Fibroblast of peridontal ligament (primary cell): Measurements from ENCODE around the gene PLEKHH2.
A peak's percentile ranks its signal among the peaks of the same experiment; 100 is the strongest.
"Not testable (repeated sequence)": the region's sequence is repeated elsewhere in the genome, so short reads cannot be mapped to it uniquely, and the experiment has no call there.

Experiments
- DNase-seq: peaks from one replicate; pipeline ENCODE4 v3.0.0-alpha.2; 2010; ENCODE audit errors: extremely low read depth

PLEKHH2 gene

DNA sequence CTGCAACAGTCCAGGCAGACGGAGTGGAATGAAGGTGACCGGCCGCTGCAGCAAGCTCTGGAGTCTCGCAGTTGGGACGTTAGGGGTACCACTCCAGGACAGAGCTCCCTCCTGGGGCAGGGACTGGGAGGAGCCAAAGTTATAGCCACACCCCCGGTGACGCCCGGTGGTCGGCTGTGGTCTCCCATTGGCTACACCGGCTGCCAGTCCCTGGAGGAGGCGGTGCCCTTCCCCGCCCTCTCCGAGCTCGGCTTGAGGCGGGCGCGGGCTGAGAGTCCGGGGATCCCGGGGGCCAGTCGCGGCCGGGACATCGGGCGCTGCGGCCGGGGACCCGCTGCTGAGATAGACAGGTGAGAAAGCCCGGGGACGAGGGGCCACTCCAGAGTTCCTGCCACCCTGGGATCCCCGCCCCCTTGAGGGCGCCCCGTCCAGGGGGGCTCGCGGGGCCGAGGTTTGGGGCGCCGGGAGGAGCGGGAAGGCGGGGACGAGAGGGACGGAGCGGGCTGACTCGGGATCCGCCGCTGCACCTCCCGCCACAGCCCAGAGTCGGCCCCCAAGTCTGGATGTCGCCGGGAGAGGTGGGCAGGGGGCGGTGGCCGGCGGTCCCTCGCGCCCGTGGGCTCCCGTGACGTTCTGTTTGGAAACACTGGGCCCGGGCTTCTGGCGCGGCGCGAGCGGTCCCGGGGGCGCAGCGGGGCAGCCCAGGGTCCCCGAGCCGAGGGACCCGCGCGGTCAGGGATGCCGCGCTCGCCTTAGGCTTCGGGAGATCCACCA is at the start of gene PLEKHH2:
Gene PLEKHH2 (plus strand): TSS at position 231 of the 774 bp plus-strand sequence. CDS start 7,414 bp downstream, outside the sequence.
- peak; percentile 71 for DNase-seq

DNA sequence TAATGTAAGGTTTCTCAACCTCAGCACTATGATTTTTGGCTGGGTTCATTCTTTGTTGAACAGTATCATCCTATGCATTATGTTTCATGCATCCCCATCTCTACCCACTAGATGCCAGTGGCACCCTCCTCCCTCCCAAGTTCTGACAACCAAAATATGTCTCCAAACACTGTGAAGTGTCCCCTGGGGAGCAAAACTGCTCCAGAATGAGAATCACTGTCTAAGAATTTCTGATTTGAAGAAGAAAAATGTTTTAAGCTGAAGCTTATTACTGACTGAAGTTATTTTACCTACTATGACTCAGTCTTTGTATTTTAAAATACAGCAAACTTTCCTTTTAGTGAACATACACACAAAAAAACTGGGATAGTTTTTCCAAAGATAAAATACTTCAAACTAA is 44.6 kb upstream of the PLEKHH2 start:
- DNase-seq: peak; percentile 32

DNA sequence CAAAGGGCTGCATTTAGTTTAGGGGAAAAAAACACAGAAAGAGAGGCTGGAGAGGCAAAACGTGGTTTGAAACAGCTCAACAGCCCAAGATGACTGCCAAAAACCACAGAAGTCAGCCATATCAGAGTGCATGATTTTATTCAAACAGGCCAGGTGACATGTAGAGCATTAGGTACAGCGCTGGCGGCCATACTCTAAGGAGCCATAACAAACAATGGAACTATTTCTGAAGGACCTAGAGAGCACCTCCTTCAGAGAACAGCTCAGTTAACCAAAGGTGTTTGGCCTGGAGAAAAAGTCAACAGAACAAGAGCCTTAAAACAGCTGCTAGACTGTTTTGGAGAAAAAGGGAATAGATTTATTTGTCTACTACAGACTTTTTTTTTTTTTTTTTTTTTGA is 43.8 kb upstream of the PLEKHH2 start:
- no peak for DNase-seq

DNA sequence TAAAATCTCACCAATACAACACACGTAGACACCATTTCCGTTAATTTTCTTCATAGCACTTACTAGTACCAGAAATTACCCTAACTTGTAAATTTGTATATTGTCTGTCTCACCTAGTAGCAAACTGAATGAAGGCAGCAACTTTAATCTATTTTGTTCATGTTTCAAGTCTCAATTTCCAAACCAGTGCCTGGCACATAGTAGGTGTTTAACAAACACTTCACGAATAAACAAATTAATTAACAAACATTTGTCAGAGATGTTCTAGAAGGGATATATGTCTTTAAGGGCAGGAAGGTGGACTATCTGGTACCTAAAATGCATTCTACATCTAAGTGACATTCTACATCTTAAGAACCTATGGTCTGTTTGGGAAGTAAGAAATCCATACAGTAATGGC is 42.2 kb upstream of the PLEKHH2 start:
- no peak for DNase-seq

DNA sequence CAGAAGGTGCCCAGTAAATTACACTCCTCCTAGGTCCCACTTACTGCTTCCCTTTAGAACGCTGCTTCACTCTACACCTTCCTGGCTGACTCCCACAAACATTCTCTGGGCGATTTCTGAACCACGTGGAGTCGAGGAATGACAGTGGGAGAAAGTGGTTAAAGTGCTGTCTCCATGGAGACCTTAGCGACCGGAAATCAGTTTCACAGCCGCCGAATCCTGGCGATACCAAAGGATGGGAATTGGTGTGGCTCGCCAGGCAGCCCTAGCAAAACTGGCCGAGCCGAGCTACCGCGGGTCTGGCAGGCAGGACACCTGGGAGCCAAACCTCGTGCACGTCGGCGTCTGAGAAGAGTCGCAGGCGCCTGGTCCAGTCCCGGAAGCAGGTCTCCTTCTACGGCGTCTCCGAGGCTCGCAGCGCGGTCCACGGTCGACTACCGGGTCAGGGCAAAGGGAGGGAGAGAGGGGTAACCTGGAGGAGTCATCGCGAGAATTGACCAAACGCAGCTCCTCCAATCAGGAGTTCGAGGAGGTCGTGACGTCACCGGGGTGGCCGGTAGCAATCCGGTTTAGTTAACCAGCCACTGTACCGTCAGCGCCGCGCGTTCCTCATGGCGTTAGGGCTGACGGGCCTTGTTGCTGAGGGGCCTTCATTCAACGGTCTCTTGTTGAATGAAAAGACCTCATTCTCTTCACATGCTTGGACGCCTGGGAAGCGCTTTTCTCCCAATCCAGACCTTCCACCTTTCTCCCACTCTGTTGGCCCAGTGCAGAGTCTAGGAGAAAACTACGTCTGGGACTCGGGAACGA is 41.3 kb upstream of the PLEKHH2 start, which contains the start of gene THADA:
Gene THADA (minus strand): TSS at position 436 of the 810 bp plus-strand sequence. CDS start 3,646 bp downstream, outside the sequence.
- DNase-seq: peak; percentile 100

DNA sequence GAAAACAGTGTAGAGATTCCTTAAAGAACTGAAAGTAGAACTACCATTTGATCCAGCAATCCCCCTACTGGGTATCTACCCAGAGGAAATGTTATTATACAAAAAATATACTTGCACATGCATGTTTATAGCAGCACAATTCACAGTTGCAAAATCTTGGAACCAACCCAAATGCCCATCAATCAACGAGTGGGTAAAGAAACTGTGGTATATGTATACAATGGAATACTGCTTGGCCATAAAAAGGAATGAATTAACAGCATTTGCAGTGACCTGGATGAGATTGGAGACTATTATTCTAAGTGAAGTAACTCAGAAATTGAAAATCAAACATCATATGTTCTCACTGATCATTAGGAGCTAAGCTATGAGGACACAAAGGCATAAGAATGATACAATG is 36.5 kb upstream of the PLEKHH2 start:
- DNase-seq: not testable (repeated sequence)

DNA sequence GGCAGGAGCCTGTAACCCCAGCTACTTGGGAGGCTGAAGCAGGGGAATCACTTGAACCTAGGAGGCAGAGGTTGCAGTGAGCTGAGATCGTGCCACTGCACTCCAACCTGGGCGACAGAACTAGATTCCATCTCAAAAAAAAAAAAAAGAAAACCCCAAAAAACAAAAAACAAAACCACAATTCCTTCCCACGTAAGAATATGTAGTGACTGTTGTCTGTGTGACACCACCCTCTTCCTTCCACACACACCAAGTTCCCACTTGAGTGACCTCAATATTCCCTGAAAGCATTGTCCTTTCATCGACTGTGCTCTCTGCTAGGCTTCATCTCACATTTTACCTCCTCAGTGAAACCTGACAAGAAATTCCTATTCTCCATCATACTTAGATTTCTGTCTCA is 32.4 kb upstream of the PLEKHH2 start:
- no peak for DNase-seq

DNA sequence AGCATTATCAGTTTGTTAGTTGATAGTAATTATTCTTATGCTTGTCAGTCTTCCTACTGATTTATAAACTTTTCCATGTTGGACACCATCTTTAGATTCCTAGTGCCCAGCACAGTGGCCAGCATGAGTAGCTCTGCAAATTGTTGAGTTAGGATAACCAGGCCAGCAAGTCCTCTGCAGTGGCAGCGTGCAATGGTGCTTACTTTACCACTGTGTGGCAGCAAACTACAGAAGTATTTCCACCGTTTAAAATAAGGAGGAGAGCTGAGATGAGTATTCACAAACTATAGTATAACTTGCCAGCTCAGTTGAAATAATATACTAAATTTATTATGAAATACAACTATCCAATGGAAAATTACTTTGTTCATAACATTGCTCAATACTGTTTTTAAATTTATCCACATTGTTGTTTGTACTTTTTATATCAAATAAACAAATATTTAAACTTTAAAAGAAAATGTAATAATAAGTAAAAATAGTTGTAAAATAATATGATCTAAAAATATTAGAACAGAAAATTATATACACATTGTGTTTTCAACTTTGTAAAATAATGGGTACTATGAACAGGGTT is 31.9 kb upstream of the PLEKHH2 start:
- peak; percentile 65 for DNase-seq

DNA sequence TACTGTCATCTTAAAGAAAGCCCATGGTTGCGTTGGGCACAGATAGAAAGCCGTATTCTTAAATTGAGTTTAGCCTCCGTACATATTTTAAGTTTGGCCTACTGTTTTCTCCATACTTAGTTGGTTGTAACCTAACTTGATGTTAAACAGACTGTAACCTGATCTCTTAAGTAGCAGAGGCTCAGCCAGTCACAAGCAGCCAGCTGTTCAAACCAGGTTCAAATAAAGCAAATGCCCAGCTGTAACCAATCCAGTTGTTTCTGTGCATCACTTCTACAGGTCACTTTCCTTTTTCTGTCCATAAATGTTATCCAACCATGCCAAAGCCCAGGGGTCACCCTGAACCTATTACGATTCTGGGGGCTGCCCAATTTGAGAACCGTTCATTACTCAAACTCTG is 31.2 kb upstream of the PLEKHH2 start:
- peak; percentile 17 for DNase-seq

DNA sequence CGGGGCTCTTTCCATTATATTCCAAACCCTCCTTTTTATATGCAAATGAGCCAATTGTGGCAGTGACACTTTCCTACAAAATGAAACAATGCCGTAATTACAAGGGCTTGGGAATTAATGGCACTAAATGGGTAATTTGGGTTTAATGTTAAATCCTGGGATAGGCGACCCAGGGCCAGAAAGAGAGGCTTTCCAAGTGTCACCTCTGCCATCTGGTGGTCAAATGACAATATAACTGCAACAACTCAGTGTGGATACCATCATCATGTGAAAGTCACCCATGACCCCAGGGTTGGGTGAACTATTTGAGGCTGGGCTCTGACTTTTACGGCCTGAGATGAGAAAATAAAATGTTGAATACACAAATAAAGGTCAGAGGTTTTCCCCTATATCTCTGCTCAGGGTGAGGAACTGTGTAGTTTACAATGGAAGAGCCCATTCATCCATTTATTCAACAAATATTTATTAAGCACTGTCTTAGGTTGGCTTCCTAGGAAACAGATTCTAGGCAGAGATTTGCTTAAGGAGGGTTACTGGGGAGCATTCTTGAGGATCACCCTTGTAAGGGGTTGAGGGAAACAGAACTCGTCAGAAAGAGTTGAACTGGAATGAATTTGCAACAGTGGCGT is 27.7 kb upstream of the PLEKHH2 start:
- DNase-seq: peak; percentile 57

DNA sequence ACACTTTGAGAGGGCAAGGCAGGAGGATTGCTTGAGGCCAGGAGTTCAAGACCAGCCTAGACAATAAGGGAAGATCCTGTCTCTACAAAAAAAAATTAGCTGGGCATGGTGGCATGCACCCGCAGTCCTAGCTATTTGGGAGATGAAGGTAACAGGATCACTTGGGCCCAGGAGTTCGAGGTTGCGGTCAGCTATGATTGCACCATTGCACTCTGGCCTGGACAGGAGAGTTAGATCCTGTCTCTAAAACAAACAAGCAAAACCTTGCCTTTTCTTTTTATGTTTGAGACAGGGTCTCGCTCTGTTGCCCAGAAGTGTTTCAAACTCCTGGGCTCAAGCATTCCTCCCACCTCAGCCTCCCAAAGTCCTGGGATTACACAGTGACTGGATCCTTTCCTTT is 26.7 kb upstream of the PLEKHH2 start:
- no peak for DNase-seq

DNA sequence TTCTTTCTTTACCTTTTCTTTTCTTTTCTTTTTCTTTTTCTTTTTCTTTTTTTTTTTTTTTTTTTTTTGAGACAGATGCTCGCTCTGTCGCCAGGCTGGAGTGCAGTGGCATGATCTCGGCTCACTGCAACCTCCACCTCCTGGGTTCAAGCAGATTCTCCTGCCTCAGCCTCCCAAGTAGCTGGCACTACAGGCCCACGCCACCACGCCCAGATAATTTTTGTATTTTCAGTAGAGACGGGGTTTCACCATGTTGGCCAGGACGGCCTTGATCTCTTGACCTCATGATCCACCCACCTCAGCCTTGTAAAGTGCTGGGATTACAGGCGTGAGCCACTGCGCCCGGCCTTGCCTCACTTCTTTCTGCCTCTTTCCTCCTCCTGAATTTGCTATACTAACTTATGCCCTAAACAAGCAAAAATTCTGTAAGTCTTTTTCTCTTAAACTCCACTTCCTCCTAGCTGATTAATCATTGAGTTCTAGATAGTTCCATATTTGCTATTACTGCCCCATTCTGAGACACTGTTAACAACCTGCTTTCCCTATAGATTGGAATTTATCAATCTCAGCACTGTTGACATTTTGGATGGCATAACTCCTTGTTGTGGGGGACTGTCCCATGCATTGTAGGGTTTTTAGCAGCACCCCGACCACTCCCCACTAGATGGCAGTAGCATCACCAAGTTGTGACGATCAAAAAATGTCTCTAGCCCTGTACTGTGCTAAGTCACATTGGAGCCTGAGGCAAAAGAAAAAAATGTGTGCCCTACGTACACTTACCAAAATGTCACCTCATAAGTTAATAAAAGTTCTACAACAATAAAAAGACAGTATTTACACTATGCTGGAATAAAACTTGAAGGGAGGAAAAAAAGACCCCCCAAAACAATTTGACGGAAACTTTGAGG is 24.8 kb upstream of the PLEKHH2 start:
- peak; percentile 80 for DNase-seq

DNA sequence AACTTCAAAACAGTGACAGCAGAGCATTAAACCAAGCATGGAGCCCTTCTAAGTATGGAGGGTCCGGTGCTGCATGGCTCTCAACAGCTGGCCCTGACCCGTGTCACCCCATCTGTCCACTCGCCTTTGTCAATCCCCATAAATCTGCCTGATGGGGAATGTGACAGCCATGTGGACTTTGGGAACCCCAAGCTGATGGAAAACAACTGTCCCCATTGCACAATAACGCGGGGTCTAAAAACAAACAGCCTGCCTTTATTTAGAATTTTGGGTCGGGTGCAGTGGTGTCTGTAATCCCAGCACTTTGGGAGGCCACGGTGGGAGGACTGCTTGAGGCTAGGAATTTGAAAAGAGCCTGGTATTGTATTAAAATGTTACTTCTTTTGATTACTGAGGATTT is 24.1 kb upstream of the PLEKHH2 start:
- DNase-seq: no peak

DNA sequence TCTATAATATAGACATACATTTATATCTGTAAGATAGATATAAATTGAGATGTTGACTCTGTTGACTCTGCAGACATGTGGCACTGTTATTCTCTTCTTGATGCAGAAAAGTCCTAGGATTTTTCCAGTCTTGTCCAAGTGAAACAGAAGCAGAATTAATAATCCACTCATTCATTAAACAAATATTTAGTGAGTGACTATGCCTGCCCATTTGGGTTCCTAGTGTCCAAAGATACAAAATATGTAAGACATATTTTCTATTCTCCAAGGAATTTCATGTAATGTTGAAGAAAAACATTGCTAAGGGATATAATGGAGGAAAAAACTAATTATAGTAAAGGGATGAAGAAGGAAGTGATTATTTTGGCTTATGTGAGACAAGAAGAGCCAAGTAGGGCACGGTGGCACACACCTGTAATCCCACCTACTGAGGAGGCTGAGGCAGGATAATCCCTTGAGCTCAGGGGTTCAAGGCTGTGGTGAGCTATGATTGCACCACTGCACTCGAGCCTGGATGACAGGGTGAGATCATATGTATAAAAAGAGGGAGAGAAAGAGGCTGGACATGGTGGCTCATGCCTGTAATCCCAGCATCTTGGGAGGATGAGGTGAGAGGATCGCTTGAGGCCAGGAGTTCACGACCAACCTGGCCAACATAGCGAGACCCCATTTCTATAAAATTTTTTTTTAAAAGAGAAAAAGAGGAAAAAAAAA is 19.9 kb upstream of the PLEKHH2 start:
- DNase-seq: no peak

DNA sequence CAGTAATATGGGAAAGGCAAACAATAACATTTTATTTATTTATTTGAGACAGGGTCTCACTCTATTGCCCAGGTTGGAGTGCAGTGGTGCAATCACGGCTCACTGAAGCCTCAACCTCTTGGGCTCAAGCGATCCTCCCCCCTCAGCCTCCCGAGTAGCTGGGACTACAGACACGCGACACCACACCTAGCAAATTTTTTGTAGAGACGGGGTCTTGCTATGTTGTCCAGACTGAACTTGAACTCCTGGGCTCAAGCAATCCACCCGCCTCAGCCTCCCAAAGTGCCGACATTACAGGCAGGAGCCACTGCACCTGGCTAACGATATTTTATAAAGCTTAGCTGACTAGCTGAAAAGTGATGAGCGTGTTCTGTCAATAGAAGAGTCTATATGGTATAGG is 17.5 kb upstream of the PLEKHH2 start:
- DNase-seq: no peak

DNA sequence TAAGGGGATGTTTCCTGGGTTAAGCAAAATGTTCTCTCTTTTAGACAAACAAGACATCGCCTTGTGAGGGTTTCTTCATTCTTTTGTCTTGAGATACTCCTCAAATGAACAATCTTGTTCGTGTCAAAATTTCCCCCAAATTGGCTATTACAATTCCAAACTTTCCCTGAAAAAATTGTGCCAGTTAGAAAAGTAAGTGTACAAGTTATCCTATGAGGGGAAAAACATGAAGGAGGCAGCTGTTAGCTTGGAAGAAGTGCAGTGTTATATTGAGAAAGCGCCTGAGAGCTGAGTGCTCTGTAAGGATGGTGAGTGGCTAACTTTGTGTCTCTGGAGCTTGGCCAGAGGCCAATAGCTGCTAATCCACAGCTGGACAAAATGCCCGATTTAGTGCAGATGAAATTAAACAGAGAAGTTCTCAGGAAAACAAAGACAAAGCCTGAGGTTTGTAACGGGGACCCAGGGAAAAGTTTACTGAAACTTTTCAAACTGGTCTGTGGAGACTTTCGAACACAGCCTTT is 14.1 kb upstream of the PLEKHH2 start:
- DNase-seq: no peak

DNA sequence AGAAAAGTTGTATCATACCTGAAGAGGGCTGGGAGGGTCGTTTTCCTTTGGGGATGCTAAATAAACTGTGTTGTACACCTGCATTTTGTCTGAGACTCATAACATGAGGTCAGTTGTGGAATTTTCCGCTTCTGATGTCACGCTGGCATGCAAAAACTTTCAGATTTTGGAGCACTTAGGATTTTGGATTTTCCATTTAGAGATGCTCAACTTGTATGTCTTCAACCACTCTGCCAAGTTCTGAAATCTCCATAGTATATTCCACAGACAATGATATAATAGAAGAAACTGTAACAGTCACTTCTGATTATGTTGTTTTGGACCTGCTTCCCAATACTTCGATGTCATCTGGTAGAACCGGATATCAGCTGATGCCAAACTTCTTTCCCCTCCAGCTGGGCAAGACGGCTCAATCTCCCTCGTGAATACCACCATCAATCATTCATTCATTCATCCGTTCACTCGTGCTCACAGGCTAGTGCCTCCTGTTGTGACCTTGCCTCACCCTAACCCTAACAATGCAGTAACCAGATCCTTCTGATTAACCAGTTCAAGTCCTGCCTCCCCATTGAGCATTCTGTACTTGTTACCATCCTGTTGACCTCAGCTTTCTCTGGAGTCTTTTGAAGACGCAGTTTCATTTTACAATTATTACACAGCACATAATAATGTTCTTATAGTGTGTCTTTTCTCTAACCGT is 5.3 kb upstream of the PLEKHH2 start:
- no peak for DNase-seq

DNA sequence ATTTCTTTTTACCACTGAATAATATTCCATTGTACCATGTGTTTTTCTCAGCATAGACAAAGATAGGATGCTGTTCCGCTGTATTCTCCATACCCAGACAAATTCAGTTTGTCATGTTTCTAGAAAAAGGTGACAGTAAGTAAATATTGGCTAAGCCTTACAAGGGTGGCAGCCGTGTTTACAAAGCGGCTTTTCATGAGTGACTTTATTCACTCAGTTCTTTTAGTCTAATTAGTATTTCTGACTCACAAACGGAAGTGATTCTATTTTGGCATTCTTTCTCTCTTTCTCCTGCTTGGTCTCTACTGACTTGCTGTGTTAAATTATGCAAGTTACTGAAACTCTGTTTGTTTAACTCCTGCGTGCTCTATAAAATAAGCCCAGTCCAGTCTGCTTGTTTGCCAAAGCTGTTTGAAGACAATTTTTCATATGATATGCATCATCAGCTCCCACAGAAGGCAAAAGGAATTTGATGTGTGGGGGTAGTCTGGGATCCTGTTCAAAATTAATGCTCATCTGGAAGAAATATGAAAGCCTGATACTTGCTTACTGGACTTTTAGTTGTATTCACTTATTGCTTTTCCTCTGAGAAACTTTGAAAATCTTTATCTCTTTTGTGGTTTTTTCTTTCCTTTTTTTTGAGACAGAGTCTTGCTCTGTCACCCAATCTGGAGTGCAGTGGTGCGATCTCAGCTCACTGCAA is 2.3 kb upstream of the PLEKHH2 start:
- DNase-seq: peak; percentile 89

DNA sequence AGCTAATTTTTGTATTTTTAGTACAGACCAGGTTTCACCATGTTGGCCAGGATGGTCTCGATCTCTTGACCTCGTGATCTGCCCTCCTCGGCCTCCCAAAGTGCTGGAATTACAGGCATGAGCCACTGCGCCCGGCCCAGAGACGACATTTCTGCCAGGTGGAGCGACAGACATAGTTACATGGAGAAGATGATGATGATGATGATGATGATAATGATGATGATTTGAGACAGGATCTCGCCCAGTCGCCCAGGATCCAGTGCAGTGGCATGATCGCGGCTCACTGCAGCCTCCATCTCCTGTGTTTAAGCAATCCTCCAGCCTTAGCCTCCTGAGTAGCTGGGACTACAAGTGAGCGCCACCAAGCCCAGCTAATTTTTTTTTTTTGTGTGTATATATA is 907 bp upstream of the PLEKHH2 start:
- not testable (repeated sequence) for DNase-seq
